IgD-negative memory B cell (primary cell): Measurements from ENCODE around the gene OR52H1. TPM values are rescaled to one million over a fixed set of nuclear protein-coding genes. Genes with fewer than 3 reads are reported as not detected.
A peak's percentile ranks its signal among the peaks of the same experiment; 100 is the strongest.

Experiments
- H3K27ac Mint-ChIP-seq, 3 donors: one replicate each; pipeline ENCODE4 v1.8.0; 2020 to 2022; ENCODE audit warnings: mild to moderate bottlenecking in 3 of 3, mixed read lengths in 3 of 3, moderate library complexity in 1 of 3
- H3K27me3 Mint-ChIP-seq: one replicate; pipeline ENCODE4 v1.8.0; 2021; ENCODE audit warnings: mixed read lengths
- H3K36me3 Mint-ChIP-seq: one replicate; pipeline ENCODE4 v1.8.0; 2020; ENCODE audit warnings: mild to moderate bottlenecking, mixed read lengths
- H3K4me1 Mint-ChIP-seq, 3 donors: one replicate each; pipeline ENCODE4 v1.8.0; 2020 to 2022; ENCODE audit warnings: mixed read lengths in 3 of 3, mild to moderate bottlenecking in 1 of 3
- H3K4me3 Mint-ChIP-seq, 4 donors: one replicate each; pipeline ENCODE4 v1.8.0; 2020 to 2022; ENCODE audit warnings: mild to moderate bottlenecking in 4 of 4, mixed read lengths in 4 of 4, moderate library complexity in 3 of 4
- H3K9me3 Mint-ChIP-seq, 3 donors: one replicate each; pipeline ENCODE4 v1.8.0; 2020 to 2021; ENCODE audit warnings: mixed read lengths in 3 of 3, mild to moderate bottlenecking in 1 of 3
- polyA plus RNA-seq: library from polyadenylated mRNA; unstranded; fragments of 300-500 nt; fragmentation: Illumina TruSeq; gene quantifications from one replicate; pipeline ENCODE4 v1.2.3, GENCODE V29; 2021

The OR52H1 gene
- polyA plus RNA-seq, 1 donor from 2014 or later, result not detected

GRCh38 chr11:5514841-5515240, 33.5 kb downstream of the OR52H1 start:
- Mint-ChIP-seq H3K9me3 (no peaks in the 10 kb centered on the region), H3K4me3 (no peak overlapping the region), H3K4me1 (no peaks in the 10 kb centered on the region), H3K27ac (no peak overlapping the region), H3K27me3 (no peaks in the 10 kb centered on the region), H3K36me3 (no peaks in the 10 kb centered on the region)

- Mint-ChIP-seq H3K9me3 (no peaks in the 10 kb centered on the region), H3K27ac (peak within 1 kb of the TSS in 1 of 3 donors; percentile 21), H3K4me1 (no peaks in the 10 kb centered on the region), H3K4me3 (no peak within 1 kb of the TSS), H3K36me3 (no peaks in the 10 kb centered on the region), H3K27me3 (no peaks in the 10 kb centered on the region)
These were observed 38.5 kb downstream of the OR52H1 start, which contains the start of gene UBQLN3 for GRCh38 chr11:5509803-5510202. UBQLN3 (minus strand) TSS chr11:5509957; CDS start chr11:5509558, 399 bp downstream.

GRCh38 chr11:5508605-5509004, 39.7 kb downstream of the OR52H1 start:
- no peaks in the 10 kb centered on the region for H3K27me3 Mint-ChIP-seq
- peak overlapping the region in 1 of 3 donors; percentile 21 for H3K27ac Mint-ChIP-seq
- no peak overlapping the region for H3K4me3 Mint-ChIP-seq
- H3K36me3 Mint-ChIP-seq, result no peaks in the 10 kb centered on the region
- H3K9me3 Mint-ChIP-seq, result no peaks in the 10 kb centered on the region
- no peaks in the 10 kb centered on the region for H3K4me1 Mint-ChIP-seq

- Mint-ChIP-seq H3K4me3 (no peak overlapping the region), H3K36me3 (no peaks in the 10 kb centered on the region), H3K27ac (no peak overlapping the region), H3K27me3 (no peaks in the 10 kb centered on the region), H3K4me1 (no peaks in the 10 kb centered on the region), H3K9me3 (no peaks in the 10 kb centered on the region)
These were observed 40.4 kb downstream of the OR52H1 start for GRCh38 chr11:5507933-5508305.

GRCh38 chr11:5507177-5507932, 41.0 kb downstream of the OR52H1 start:
- H3K27me3 Mint-ChIP-seq, result no peaks in the 10 kb centered on the region
- H3K27ac Mint-ChIP-seq, result no peak overlapping the region
- no peaks in the 10 kb centered on the region for H3K36me3 Mint-ChIP-seq
- H3K4me1 Mint-ChIP-seq, result no peaks in the 10 kb centered on the region
- no peak overlapping the region for H3K4me3 Mint-ChIP-seq
- H3K9me3 Mint-ChIP-seq, result no peaks in the 10 kb centered on the region

GRCh38 chr11:5505363-5506048, 42.8 kb downstream of the OR52H1 start:
- no peaks in the 10 kb centered on the region for H3K36me3 Mint-ChIP-seq
- H3K4me3 Mint-ChIP-seq, result no peak overlapping the region
- no peaks in the 10 kb centered on the region for H3K9me3 Mint-ChIP-seq
- H3K4me1 Mint-ChIP-seq, result no peaks in the 10 kb centered on the region
- peaks cover 1% of the 10 kb centered on the region for H3K27me3 Mint-ChIP-seq
- no peak overlapping the region for H3K27ac Mint-ChIP-seq

GRCh38 chr11:5504403-5504921, 43.9 kb downstream of the OR52H1 start:
- Mint-ChIP-seq H3K36me3 (no peaks in the 10 kb centered on the region), H3K27ac (no peak overlapping the region)

GRCh38 chr11:5500393-5500801, 47.9 kb downstream of the OR52H1 start:
- Mint-ChIP-seq H3K27me3 (peaks cover 1% of the 10 kb centered on the region), H3K9me3 (no peaks in the 10 kb centered on the region), H3K27ac (no peak overlapping the region), H3K4me3 (no peak overlapping the region), H3K4me1 (no peaks in the 10 kb centered on the region), H3K36me3 (no peaks in the 10 kb centered on the region)

More at GRCh38 chr11:5504403-5504921, 43.9 kb downstream of the OR52H1 start:
- H3K4me3 Mint-ChIP-seq, result no peak overlapping the region
- peaks cover 1% of the 10 kb centered on the region for H3K27me3 Mint-ChIP-seq
- H3K4me1 Mint-ChIP-seq, result no peaks in the 10 kb centered on the region
- no peaks in the 10 kb centered on the region for H3K9me3 Mint-ChIP-seq

- Mint-ChIP-seq H3K27me3 (peaks cover 1% of the 10 kb centered on the region), H3K4me1 (no peaks in the 10 kb centered on the region)
These were observed 48.7 kb downstream of the OR52H1 start for GRCh38 chr11:5499671-5500070.

More at GRCh38 chr11:5499671-5500070, 48.7 kb downstream of the OR52H1 start:
- Mint-ChIP-seq H3K27ac (no peak overlapping the region), H3K36me3 (no peaks in the 10 kb centered on the region), H3K4me3 (no peak overlapping the region), H3K9me3 (no peaks in the 10 kb centered on the region)

Other genes with a start within 250 kb of the OR52H1 start
- gene OR51B4, start 246.6 kb downstream of the OR52H1 start, polyA plus RNA-seq, result not detected
- not detected for gene OR51B2, start 224.2 kb downstream of the OR52H1 start, polyA plus RNA-seq
- gene OR51B5, start 205.0 kb downstream of the OR52H1 start, polyA plus RNA-seq, result not detected
- gene OR51B6, start 197.0 kb downstream of the OR52H1 start, polyA plus RNA-seq, result not detected
- gene OR51M1, start 164.7 kb downstream of the OR52H1 start, polyA plus RNA-seq, result not detected
- gene OR51Q1, start 126.4 kb downstream of the OR52H1 start, polyA plus RNA-seq, result not detected
- gene OR51I1, start 107.0 kb downstream of the OR52H1 start, polyA plus RNA-seq, result not detected
- gene OR51I2, start 99.2 kb downstream of the OR52H1 start, polyA plus RNA-seq, result not detected
- gene OR52D1, start 59.9 kb downstream of the OR52H1 start, polyA plus RNA-seq, result not detected
- gene UBQLN3, start 38.6 kb downstream of the OR52H1 start, polyA plus RNA-seq, result not detected
- not detected for gene UBQLNL, start 31.8 kb downstream of the OR52H1 start, polyA plus RNA-seq
- not detected for gene OR52B6, start 32.3 kb upstream of the OR52H1 start, polyA plus RNA-seq
- gene TRIM6, start 48.1 kb upstream of the OR52H1 start, polyA plus RNA-seq, result not detected
- 22.9 TPM for gene TRIM34, start 76.5 kb upstream of the OR52H1 start, polyA plus RNA-seq
- gene TRIM5, start 136.5 kb upstream of the OR52H1 start, polyA plus RNA-seq, result 4.5 TPM
- gene TRIM22, start 141.2 kb upstream of the OR52H1 start, polyA plus RNA-seq, result 210 TPM
- not detected for gene OR56B1, start 187.9 kb upstream of the OR52H1 start, polyA plus RNA-seq
- 0.75 TPM for gene OR52N4, start 205.7 kb upstream of the OR52H1 start, polyA plus RNA-seq
- gene OR52N5, start 234.8 kb upstream of the OR52H1 start, polyA plus RNA-seq, result not detected
- gene OR52N1, start 242.7 kb upstream of the OR52H1 start, polyA plus RNA-seq, result not detected